GM19467 (cell line): ENCODE measurements around the gene TMEM50B.
A peak's percentile ranks its signal among the peaks of the same experiment; 100 is the strongest.
"Not testable (repeated sequence)": the region's sequence is repeated elsewhere in the genome, so short reads cannot be mapped to it uniquely, and the experiment has no call there.

Experiments
- ATAC-seq: cut with Tn5 transposase; IDR thresholded peaks from one replicate; pipeline ENCODE4 v1.9.1; 2021; ENCODE audit warnings: mild to moderate bottlenecking, moderate library complexity; ENCODE audit not compliant: unreplicated experiment

Gene TMEM50B

GRCh38 chr21:33479679-33480480 is at the start of gene TMEM50B:
TMEM50B (minus strand) TSS chr21:33479974; CDS start chr21:33468885, 11,089 bp downstream.
- ATAC-seq, result peak; percentile 85

- no peak for ATAC-seq
Observed at GRCh38 chr21:33522953-33523349, 43.2 kb upstream of the TMEM50B start.

- no peak for ATAC-seq
Observed at GRCh38 chr21:33522297-33522952, 42.7 kb upstream of the TMEM50B start.

- no peak for ATAC-seq
Observed at GRCh38 chr21:33518899-33519298, 39.1 kb upstream of the TMEM50B start.

- no peak for ATAC-seq
Observed at GRCh38 chr21:33514229-33514628, 34.5 kb upstream of the TMEM50B start.

- no peak for ATAC-seq
Observed at GRCh38 chr21:33512481-33512880, 32.7 kb upstream of the TMEM50B start.

GRCh38 chr21:33511639-33512038 is 31.9 kb upstream of the TMEM50B start:
- no peak for ATAC-seq

GRCh38 chr21:33510826-33511225 is 31.1 kb upstream of the TMEM50B start:
- no peak for ATAC-seq

GRCh38 chr21:33507003-33507402 is 27.2 kb upstream of the TMEM50B start:
- not testable (repeated sequence) for ATAC-seq

GRCh38 chr21:33505833-33506232 is 26.1 kb upstream of the TMEM50B start:
- ATAC-seq, result no peak

- no peak for ATAC-seq
Observed at GRCh38 chr21:33496345-33496744, 16.6 kb upstream of the TMEM50B start.

- no peak for ATAC-seq
Observed at GRCh38 chr21:33495743-33496142, 16.0 kb upstream of the TMEM50B start.

GRCh38 chr21:33493756-33494155 is 14.0 kb upstream of the TMEM50B start:
- no peak for ATAC-seq

- ATAC-seq, result no peak
Observed at GRCh38 chr21:33492571-33492970, 12.8 kb upstream of the TMEM50B start.

GRCh38 chr21:33491373-33492102 is 11.8 kb upstream of the TMEM50B start, which contains the start of gene DNAJC28:
DNAJC28 (minus strand) TSS chr21:33491716; CDS start chr21:33489393, 2,323 bp downstream.
- ATAC-seq, result peak; percentile 96

- no peak for ATAC-seq
Observed at GRCh38 chr21:33490991-33491372, 11.2 kb upstream of the TMEM50B start.

GRCh38 chr21:33488936-33489335 is 9.2 kb upstream of the TMEM50B start:
- no peak for ATAC-seq

- no peak for ATAC-seq
Observed at GRCh38 chr21:33487996-33488395, 8.2 kb upstream of the TMEM50B start.

GRCh38 chr21:33481314-33481943 is 1.7 kb upstream of the TMEM50B start:
- ATAC-seq, result no peak

GRCh38 chr21:33480481-33481103 is 818 bp upstream of the TMEM50B start:
- ATAC-seq, result no peak
